Embryonic facial prominence (tissue), 1 donor: ENCODE measurements around the gene FLT3LG.

Experiments used
- DNase-seq: peaks from one replicate; pipeline ENCODE4 v3.0.0-alpha.2; 2016; ENCODE audit errors: extremely low spot score

The FLT3LG gene

GRCh38 chr19:49473868-49474541 is at the start of gene FLT3LG:
Gene FLT3LG, plus strand, starts transcription at chr19:49474215. Its CDS starts 425 bp downstream, at chr19:49474640.
- no peak for DNase-seq

- no peak for DNase-seq
These were observed 48.8 kb upstream of the FLT3LG start, which contains the start of gene GFY for GRCh38 chr19:49425178-49425577. Gene GFY, plus strand, starts transcription at chr19:49425388. Its CDS starts 1,043 bp downstream, at chr19:49426431.

GRCh38 chr19:49425922-49426592 is 48.0 kb upstream of the FLT3LG start:
- DNase-seq = no peak

- no peak for DNase-seq
These were observed 46.7 kb upstream of the FLT3LG start for GRCh38 chr19:49427339-49427738.

GRCh38 chr19:49427855-49428546 is 46.0 kb upstream of the FLT3LG start:
- DNase-seq = no peak

GRCh38 chr19:49428547-49429451 is 45.2 kb upstream of the FLT3LG start:
- no peak for DNase-seq

- no peak for DNase-seq
These were observed 43.8 kb upstream of the FLT3LG start for GRCh38 chr19:49430172-49430677.

GRCh38 chr19:49430678-49431329 is 43.2 kb upstream of the FLT3LG start:
- DNase-seq = no peak

GRCh38 chr19:49431330-49431749 is 42.7 kb upstream of the FLT3LG start:
- no peak for DNase-seq

- no peak for DNase-seq
These were observed 41.6 kb upstream of the FLT3LG start for GRCh38 chr19:49432141-49433073.

- DNase-seq = no peak
These were observed 40.6 kb upstream of the FLT3LG start for GRCh38 chr19:49433240-49433901.

- DNase-seq = no peak
These were observed 39.0 kb upstream of the FLT3LG start for GRCh38 chr19:49434907-49435583.

GRCh38 chr19:49435670-49436069 is 38.3 kb upstream of the FLT3LG start:
- no peak for DNase-seq

GRCh38 chr19:49436381-49437017 is 37.5 kb upstream of the FLT3LG start:
- no peak for DNase-seq

GRCh38 chr19:49437231-49437630 is 36.8 kb upstream of the FLT3LG start:
- DNase-seq = no peak

GRCh38 chr19:49438261-49438660 is 35.8 kb upstream of the FLT3LG start:
- no peak for DNase-seq

- DNase-seq = no peak
These were observed 34.2 kb upstream of the FLT3LG start for GRCh38 chr19:49439836-49440235.
